ENCODE measurements around the gene TLK2.
"Not testable (repeated sequence)": the region's sequence is repeated elsewhere in the genome, so short reads cannot be mapped to it uniquely, and the experiment has no call there.

Gene TLK2

DNA sequence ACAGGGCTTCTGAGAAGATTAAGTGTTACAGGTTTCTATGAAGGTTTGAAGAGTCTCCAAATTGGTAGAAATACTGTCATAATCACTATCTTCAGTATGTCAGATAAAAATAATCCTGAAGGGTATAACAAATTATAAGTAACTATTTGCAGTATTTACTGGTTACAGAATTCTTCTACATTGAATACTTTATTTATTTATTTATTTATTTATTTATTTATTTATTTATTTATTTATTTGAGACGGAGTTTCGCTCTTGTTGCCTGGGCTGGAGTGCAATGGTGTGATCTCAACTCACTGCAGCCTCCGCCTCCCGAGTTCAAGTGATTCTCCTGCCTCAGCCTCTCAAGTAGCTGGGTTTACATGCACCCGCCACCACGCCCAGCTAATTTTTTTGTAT lies 125.2 kb downstream of the TLK2 start:
- DNase-seq (ENCODE audit: low spot score): not testable (repeated sequence)

GRCh38 chr17:62605588-62605987 lies 127.0 kb downstream of the TLK2 start:
- no peak for DNase-seq (ENCODE audit: low spot score)

- DNase-seq (ENCODE audit: low spot score): no peak
These were observed 132.7 kb downstream of the TLK2 start for GRCh38 chr17:62611292-62611691.

DNA sequence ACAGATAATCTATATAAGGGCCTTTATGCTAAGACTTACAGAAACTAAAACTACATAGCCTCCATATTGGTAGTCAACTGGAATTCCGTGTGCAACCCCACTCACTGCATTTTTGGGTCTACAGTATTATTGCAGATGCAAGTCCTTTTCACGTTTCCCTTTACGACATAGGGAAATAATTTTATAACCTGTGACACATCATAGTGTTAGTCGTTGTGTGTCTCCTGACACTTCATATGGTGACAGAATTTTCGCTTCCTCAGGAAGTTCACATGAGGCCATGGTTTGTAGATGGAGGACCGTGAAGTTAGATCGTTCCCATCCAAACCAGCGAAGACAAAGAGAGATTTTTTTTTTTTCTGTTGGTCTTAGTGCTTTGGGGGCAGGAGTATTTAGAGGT lies 133.1 kb downstream of the TLK2 start:
- no peak for DNase-seq (ENCODE audit: low spot score)

DNA sequence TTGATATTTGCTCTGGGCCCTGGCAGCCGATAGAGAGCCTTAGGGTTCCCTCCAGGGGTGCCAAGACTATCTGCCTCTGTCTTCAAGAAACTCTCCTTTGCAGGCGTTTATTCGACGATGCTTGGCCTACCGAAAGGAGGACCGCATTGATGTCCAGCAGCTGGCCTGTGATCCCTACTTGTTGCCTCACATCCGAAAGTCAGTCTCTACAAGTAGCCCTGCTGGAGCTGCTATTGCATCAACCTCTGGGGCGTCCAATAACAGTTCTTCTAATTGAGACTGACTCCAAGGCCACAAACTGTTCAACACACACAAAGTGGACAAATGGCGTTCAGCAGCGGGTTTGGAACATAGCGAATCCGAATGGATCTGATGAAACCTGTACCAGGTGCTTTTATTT lies 133.7 kb downstream of the TLK2 start:
- not testable (repeated sequence) for DNase-seq (ENCODE audit: low spot score)

- DNase-seq (ENCODE audit: low spot score): not testable (repeated sequence)
These were observed 134.5 kb downstream of the TLK2 start for GRCh38 chr17:62613095-62613494.

DNA sequence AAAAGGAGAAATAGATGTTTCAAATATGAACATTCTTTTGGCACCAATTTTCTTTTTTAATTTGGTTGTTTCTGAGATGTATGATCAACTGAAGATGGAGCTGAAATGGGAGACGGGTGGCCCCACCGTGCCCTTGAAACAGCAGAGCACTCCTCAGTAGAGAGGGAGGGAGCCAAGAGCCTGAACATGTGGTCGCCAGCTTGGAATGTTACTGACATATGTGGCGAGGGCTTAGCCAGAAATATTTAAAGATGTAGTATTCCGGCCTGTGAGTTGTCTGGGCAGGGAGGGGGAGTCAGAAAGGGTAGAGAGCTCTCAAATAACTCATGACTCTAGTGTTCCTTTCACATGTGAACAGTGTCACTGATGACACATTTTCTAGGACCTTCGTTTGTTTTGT lies 135.5 kb downstream of the TLK2 start:
- DNase-seq (ENCODE audit: low spot score): no peak

DNA sequence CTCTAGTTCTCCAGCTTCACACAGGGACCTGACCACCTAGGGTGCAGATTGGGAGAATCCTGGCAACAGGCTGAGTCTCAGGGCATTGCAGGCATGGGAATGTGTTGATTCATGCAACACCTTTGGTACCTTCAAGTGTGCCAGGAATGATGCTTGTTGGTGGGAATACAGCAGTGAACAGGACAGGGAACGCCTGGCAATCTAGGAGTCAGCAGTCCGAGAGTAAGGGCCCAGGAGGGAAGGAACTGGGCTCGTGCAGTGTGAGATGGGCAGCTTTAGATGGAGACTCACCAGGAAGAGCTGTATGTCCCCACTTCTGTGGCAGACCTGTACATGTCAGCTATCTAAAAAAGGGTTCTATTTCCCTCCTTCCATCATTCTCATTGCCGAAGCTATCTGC lies 136.9 kb downstream of the TLK2 start:
- no peak for DNase-seq (ENCODE audit: low spot score)

DNA sequence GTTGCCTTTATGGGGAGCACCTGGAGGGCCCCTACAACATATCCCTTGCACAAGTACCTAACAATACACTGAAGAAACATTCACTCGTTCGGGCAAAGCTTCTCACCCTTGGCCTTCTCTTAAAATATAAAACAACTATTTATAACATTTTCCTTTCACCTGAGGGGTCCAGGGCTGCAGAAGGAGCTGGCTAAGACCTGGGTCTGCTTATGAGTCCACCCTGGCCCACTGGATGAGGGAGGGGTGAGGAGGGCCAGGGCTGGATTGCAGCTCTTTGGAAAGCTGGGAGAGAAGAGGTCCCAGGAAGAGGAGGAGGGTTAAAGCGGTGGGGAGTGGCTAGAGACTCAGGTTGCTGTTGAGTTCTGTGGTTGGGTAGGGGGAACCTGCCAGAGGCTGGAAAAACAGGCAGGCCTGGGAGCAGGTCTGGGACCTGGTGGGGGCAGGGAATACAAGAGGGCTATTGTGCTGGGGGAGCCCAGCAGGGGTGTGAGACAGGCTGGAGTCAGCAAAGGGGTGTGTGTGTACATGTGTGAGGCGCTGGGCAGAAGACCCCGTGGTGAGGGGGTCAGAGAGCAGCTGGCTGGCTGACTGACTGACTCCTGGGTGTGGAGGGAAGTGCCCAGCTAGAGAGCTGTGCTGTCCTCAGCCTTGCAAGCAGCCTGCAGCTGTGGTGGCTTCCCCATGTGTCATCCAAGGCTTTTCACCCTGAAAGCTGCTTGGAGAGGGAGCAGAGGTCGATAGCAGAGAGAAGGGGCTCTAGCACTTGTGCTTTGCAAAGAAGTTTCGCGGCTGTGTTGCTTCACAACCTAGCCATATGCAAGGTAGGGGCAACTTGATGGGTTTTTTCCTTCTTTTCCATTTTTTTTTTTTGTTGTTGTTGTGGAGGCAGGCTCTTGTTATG lies 138.6 kb downstream of the TLK2 start:
- no peak for DNase-seq (ENCODE audit: low spot score)

DNA sequence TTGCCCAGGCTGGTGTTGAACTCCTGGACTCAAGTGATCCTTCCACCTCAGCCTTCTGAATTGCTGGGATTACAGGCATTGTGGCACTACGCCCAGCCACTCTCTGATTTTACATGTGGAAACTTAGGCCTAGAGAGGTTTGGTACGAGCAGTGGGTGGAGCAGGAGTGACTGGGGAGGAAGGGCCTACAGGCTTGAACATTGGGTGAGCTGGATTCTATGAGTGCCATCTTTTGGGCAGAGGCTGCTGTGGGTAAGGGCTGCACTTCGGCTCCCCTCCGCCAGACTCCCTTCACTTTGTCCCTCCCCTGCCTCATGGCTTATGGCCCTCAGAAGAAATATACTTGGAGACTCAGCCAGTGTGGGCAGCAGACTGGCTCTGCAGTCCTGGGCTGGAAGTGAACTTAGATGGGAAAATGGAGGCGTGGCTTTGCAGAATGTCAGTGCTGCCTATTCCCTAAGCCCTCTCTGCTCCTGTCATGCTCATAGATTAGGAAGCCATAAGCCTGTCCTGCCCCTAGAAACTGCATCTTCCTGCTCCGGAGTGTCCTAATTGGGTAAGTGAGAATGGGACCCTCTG lies 139.4 kb downstream of the TLK2 start:
- no peak for DNase-seq (ENCODE audit: low spot score)

- DNase-seq (ENCODE audit: low spot score): no peak
These were observed 140.2 kb downstream of the TLK2 start for GRCh38 chr17:62618647-62619416.

- DNase-seq (ENCODE audit: low spot score): no peak
These were observed 141.0 kb downstream of the TLK2 start for GRCh38 chr17:62619417-62620155.

DNA sequence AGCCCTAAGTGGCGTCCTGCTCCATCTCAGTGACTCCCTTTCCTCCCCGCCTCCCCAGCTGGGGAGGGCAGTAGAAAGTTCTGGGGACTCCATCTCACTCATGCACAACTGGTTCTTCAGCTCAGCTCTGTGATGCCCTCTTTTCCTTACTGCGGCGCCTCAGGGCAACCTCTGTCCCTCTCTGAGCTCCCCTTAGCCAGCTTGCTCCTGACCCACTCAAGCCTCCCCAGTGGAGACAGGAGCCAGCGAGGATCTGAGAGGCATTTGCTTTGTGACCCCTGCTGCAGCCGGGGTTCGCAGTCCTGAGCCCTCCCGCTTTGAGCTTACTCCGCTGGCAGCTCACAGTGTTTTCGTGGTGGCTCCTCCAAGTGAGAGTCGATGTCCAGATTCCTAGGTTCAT lies 142.6 kb downstream of the TLK2 start:
- no peak for DNase-seq (ENCODE audit: low spot score)

- no peak for DNase-seq (ENCODE audit: low spot score)
These were observed 146.7 kb downstream of the TLK2 start for GRCh38 chr17:62625184-62625869.

DNA sequence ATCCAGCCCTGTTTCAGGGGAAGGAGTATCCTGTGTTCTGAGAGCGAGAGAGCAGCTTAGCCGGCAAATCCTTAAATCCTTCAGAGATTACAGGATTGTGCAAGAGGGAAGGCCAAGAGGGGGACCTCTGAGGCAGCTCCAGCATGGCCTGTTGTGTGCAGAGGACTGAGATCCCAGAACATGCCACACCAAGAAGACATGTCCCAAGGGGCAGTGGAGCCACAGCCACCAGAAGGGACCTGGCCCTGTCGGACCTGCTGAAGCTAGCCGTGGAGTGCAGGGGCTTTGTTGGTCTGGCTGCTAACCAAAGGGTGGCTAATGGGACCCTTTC lies 147.2 kb downstream of the TLK2 start:
- no peak for DNase-seq (ENCODE audit: low spot score)

GRCh38 chr17:62626719-62627218 lies 148.1 kb downstream of the TLK2 start:
- no peak for DNase-seq (ENCODE audit: low spot score)

DNA sequence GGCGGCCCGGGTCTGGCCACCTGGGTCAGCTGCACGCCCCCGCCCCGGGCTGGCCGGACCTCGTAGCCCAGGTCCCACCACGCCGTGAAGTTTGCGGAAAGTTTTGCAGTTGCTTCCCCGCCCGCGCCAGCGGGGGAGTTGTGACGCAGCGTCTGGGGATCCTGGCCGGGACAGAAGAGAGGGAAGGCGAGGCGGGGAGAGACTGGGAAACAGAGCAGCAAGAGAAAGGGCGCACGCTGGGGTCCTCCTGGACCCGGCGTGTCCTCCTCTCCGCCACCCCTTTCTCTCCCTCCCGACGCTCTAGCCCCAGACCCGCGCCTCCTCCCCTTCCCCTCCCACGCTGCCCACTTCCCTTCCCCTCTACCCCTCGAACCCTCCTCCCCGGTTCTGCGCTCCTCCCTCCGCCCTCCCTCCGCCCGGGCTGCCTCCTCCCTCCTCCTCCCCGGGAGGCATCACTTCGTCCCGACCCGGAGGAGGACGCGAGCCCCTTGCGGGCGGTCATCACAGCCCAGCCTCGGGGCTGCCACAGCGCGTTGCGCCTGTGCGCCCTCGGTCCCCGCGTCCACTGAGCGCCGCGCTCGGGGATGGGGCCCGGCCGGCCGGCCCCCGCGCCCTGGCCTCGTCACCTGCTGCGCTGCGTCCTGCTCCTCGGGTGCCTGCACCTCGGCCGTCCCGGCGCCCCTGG lies 148.7 kb downstream of the TLK2 start, which contains the start of gene MRC2:
Gene MRC2 (plus strand): TSS at position 452 of the 685 bp plus-strand sequence. CDS start 133 bp downstream, at position 585.
- no peak for DNase-seq (ENCODE audit: low spot score)

DNA sequence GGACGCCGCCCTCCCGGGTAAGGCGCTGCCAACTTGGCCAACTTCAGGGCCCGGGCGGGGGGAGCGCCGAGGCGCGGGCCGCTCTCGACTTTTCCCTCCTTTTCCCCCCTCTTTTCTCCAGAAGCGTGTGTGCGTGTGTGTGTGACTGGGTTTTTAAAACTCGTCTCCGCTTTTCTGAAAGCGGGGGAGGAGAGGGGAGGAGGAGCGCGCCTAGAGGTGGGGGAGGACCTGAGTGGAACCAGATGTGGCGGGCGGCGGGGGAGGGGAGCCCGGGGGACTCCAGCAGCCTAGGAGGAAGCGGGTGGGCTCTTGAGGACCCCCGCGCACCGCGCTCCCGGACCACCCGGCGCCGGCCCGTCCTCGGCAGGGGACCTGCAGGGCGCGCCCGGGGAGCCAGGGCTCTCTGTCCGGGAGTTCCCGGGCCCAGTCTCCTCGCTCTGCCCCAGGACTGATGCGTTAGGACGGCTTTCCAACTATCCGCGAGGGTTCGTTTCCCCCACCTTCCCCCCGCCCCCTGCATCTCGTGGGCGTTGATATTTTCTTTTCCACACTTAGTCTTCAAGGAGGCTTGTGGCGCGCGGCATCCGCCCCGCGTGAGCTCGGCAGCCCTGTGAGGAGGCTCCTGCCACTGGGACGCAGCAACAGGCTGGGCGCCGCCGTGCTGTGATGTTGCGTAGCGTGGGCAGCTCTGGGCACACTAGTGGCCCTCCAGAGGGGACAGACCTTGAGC lies 149.4 kb downstream of the TLK2 start:
- no peak for DNase-seq (ENCODE audit: low spot score)

- no peak for DNase-seq (ENCODE audit: low spot score)
These were observed 150.4 kb downstream of the TLK2 start for GRCh38 chr17:62628831-62629555.

All from RKO (cell line).